Mesenchymal stem cell (in vitro differentiated cells and primary cell): ENCODE measurements around the gene TTC21A.

Source experiments
- DNase-seq: peaks from one replicate; pipeline ENCODE4 v3.0.0-alpha.2; 2013
- H2AFZ ChIP-seq: one replicate; pipeline ENCODE4 v1.6.1; 2013; ENCODE audit warnings: low read depth, mild to moderate bottlenecking, control low read depth, inconsistent platforms, low read length, moderate library complexity
- H2AK5ac ChIP-seq: 2 replicates; pipeline ENCODE4 v1.6.1; 2013; ENCODE audit warnings: low read length, moderate library complexity, mild to moderate bottlenecking, inconsistent platforms; ENCODE audit not compliant: severe bottlenecking
- H2BK120ac ChIP-seq: one replicate; pipeline ENCODE4 v1.6.1; 2013; ENCODE audit warnings: low read depth, mild to moderate bottlenecking, inconsistent platforms, low read length, moderate library complexity
- H2BK12ac ChIP-seq, 2 experiments: one replicate each; pipeline ENCODE4 v1.6.1; 2013; ENCODE audit warnings: inconsistent platforms in 2 of 2, low read length in 2 of 2, mild to moderate bottlenecking in 2 of 2, moderate library complexity in 2 of 2, control low read depth in 1 of 2
- H2BK15ac ChIP-seq: one replicate; pipeline ENCODE4 v1.6.1; 2013; ENCODE audit warnings: mild to moderate bottlenecking, low read depth, inconsistent platforms; ENCODE audit not compliant: poor library complexity, severe bottlenecking
- H2BK5ac ChIP-seq: 2 replicates; pipeline ENCODE4 v1.6.1; 2013; ENCODE audit warnings: low read depth, mild to moderate bottlenecking, low read length, control low read depth, inconsistent platforms; ENCODE audit not compliant: poor library complexity, severe bottlenecking
- H3K14ac ChIP-seq, 2 experiments: one replicate each; pipeline ENCODE4 v1.6.1; 2013; ENCODE audit warnings: inconsistent platforms in 2 of 2, low read length in 2 of 2, control low read depth in 1 of 2, mild to moderate bottlenecking in 1 of 2, moderate library complexity in 1 of 2
- H3K18ac ChIP-seq, 2 experiments: one replicate each; pipeline ENCODE4 v1.6.1; 2013; ENCODE audit warnings: inconsistent platforms in 2 of 2, low read length in 2 of 2, control low read depth in 1 of 2, low read depth in 1 of 2, mild to moderate bottlenecking in 1 of 2
- H3K23ac ChIP-seq, 2 experiments: one replicate each; pipeline ENCODE4 v1.6.1; 2013; ENCODE audit warnings: inconsistent platforms in 2 of 2, low read length in 2 of 2, mild to moderate bottlenecking in 2 of 2, moderate library complexity in 2 of 2, control low read depth in 1 of 2
- H3K27ac ChIP-seq: 2 replicates; pipeline ENCODE4 v1.5.1; 2013; ENCODE audit warnings: mild to moderate bottlenecking, moderate library complexity, low read length, control low read depth, inconsistent platforms; ENCODE audit not compliant: poor library complexity, severe bottlenecking
- H3K27me3 ChIP-seq, 2 experiments: 2 replicates each; pipeline versions ENCODE4 v1.6.1 to v1.7.0; 2013; ENCODE audit warnings: low read length in 2 of 2, mild to moderate bottlenecking in 2 of 2, moderate library complexity in 2 of 2, control low read depth in 1 of 2, inconsistent platforms in 1 of 2; ENCODE audit not compliant: control insufficient read depth in 1 of 2, insufficient read depth in 1 of 2
- H3K36me3 ChIP-seq, 2 experiments: 2 replicates each; pipeline versions ENCODE4 v1.6.1 to v1.7.0; 2013; ENCODE audit warnings: low read length in 2 of 2, control low read depth in 1 of 2, inconsistent platforms in 1 of 2, low read depth in 1 of 2, mild to moderate bottlenecking in 1 of 2; ENCODE audit not compliant: insufficient read depth in 2 of 2, control insufficient read depth in 1 of 2
- H3K4ac ChIP-seq, 2 experiments: one replicate each; pipeline ENCODE4 v1.6.1; 2013; ENCODE audit warnings: inconsistent platforms in 2 of 2, low read length in 2 of 2, mild to moderate bottlenecking in 2 of 2, moderate library complexity in 2 of 2, control low read depth in 1 of 2, low read depth in 1 of 2
- H3K4me1 ChIP-seq: 2 replicates; pipeline ENCODE4 v1.6.1; 2013; ENCODE audit warnings: low read depth, low read length, control low read depth; ENCODE audit not compliant: control insufficient read depth, insufficient read depth
- H3K4me2 ChIP-seq: 2 replicates; pipeline ENCODE4 v1.6.1; 2013; ENCODE audit warnings: low read length, mild to moderate bottlenecking, inconsistent platforms; ENCODE audit not compliant: poor library complexity, severe bottlenecking
- H3K4me3 ChIP-seq, 2 experiments: 2 replicates each; pipeline versions ENCODE4 v1.5.1 to v1.7.0; 2013; ENCODE audit warnings: low read length in 2 of 2, mild to moderate bottlenecking in 2 of 2, control low read depth in 1 of 2, low read depth in 1 of 2; ENCODE audit not compliant: insufficient read depth in 1 of 2
- H3K79me1 ChIP-seq: replicated peaks from 2 replicates; pipeline ENCODE4 v1.6.1; 2013; ENCODE audit warnings: mild to moderate bottlenecking, control low read depth, low read length, inconsistent platforms; ENCODE audit not compliant: poor library complexity, severe bottlenecking
- H3K9ac ChIP-seq: 2 replicates; pipeline ENCODE4 v1.7.0; 2013; ENCODE audit warnings: mild to moderate bottlenecking, low read length, moderate library complexity
- H3K9me3 ChIP-seq: 2 replicates; pipeline ENCODE4 v1.7.0; 2013; ENCODE audit warnings: mild to moderate bottlenecking, low read length; ENCODE audit not compliant: control insufficient read depth
- H4K8ac ChIP-seq: one replicate; pipeline ENCODE4 v1.6.1; 2013; ENCODE audit warnings: inconsistent platforms, mild to moderate bottlenecking, low read length, moderate library complexity
- H4K91ac ChIP-seq: one replicate; pipeline ENCODE4 v1.6.1; 2013; ENCODE audit warnings: mild to moderate bottlenecking, low read length, inconsistent platforms
- WGBS: methylation state at CpG from one replicate; pipeline ENCODE4 v1.1.7; 2013; ENCODE audit warnings: mixed read lengths; 5-methylcytosine and 5-hydroxymethylcytosine counted together

Gene TTC21A

GRCh38 chr3:39130693-39131265, 23.3 kb downstream of the TTC21A start:
- Histone ChIP-seq H3K23ac (no peak overlapping the region), H3K4me3 (no peak overlapping the region), H3K9me3 (no peaks in the 10 kb centered on the region), H3K9ac (no peak overlapping the region), H3K27ac (no peak overlapping the region), H3K4me1 (peaks cover 9% of the 10 kb centered on the region), H2AFZ (no peak overlapping the region), H2BK12ac (no peak overlapping the region), H3K36me3 (peaks cover 16 to 37% of the 10 kb centered on the region in 2 experiments), H3K4me2 (no peak overlapping the region), H3K18ac (no peak overlapping the region), H3K27me3 (no peaks in the 10 kb centered on the region), H4K8ac (no peak overlapping the region), H2AK5ac (no peak overlapping the region), H3K14ac (no peak overlapping the region), H3K79me1 (no peaks in the 10 kb centered on the region), H2BK5ac (no peak overlapping the region), H2BK120ac (no peak overlapping the region), H2BK15ac (no peak overlapping the region), H4K91ac (no peak overlapping the region), H3K4ac (no peak overlapping the region)
- 76% methylated on average over 3 of the region's 3 CpGs for WGBS
- no peak for DNase-seq

- H2BK15ac ChIP-seq, result no peak overlapping the region
- no peak overlapping the region for H2BK5ac ChIP-seq
- no peak overlapping the region for H3K23ac ChIP-seq
- H3K27me3 ChIP-seq, result no peaks in the 10 kb centered on the region
- H2BK120ac ChIP-seq, result no peak overlapping the region
- no peak overlapping the region for H3K4me2 ChIP-seq
- 91% methylated on average over 10 of the region's 11 CpGs for WGBS
- H3K27ac ChIP-seq, result no peak overlapping the region
- no peak overlapping the region for H4K8ac ChIP-seq
- H3K18ac ChIP-seq, result no peak overlapping the region
- no peak overlapping the region for H3K4me3 ChIP-seq
- no peak overlapping the region for H3K9ac ChIP-seq
- no peak for DNase-seq
- no peak overlapping the region for H3K14ac ChIP-seq
- H3K36me3 ChIP-seq, result peaks cover 25 to 44% of the 10 kb centered on the region in 2 experiments
- no peaks in the 10 kb centered on the region for H3K9me3 ChIP-seq
- H2BK12ac ChIP-seq, result no peak overlapping the region
- no peak overlapping the region for H2AFZ ChIP-seq
- H3K79me1 ChIP-seq, result peaks cover 2% of the 10 kb centered on the region
- no peak overlapping the region for H3K4ac ChIP-seq
- H2AK5ac ChIP-seq, result no peak overlapping the region
- no peak overlapping the region for H4K91ac ChIP-seq
- peaks cover 2% of the 10 kb centered on the region for H3K4me1 ChIP-seq
Measured at GRCh38 chr3:39132096-39133092, 24.9 kb downstream of the TTC21A start.

GRCh38 chr3:39133093-39133490, 25.6 kb downstream of the TTC21A start:
- H2AFZ ChIP-seq, result no peak overlapping the region
- H3K23ac ChIP-seq, result no peak overlapping the region
- no peak overlapping the region for H2AK5ac ChIP-seq
- H3K4ac ChIP-seq, result no peak overlapping the region
- no peak overlapping the region for H3K18ac ChIP-seq
- 100% methylated on average over 1 of the region's 1 CpG for WGBS
- no peak overlapping the region for H3K9ac ChIP-seq
- no peak overlapping the region for H4K8ac ChIP-seq
- no peaks in the 10 kb centered on the region for H3K27me3 ChIP-seq
- H3K9me3 ChIP-seq, result no peaks in the 10 kb centered on the region
- H2BK15ac ChIP-seq, result no peak overlapping the region
- H3K4me2 ChIP-seq, result no peak overlapping the region
- no peaks in the 10 kb centered on the region for H3K4me1 ChIP-seq
- no peak overlapping the region for H3K14ac ChIP-seq
- no peak overlapping the region for H2BK12ac ChIP-seq
- no peak for DNase-seq
- peaks cover 6% of the 10 kb centered on the region for H3K79me1 ChIP-seq
- H2BK120ac ChIP-seq, result no peak overlapping the region
- no peak overlapping the region for H4K91ac ChIP-seq
- H3K36me3 ChIP-seq, result peaks cover 30 to 51% of the 10 kb centered on the region in 2 experiments
- H3K4me3 ChIP-seq, result no peak overlapping the region
- no peak overlapping the region for H3K27ac ChIP-seq
- no peak overlapping the region for H2BK5ac ChIP-seq

- Histone ChIP-seq H2AFZ (no peak overlapping the region), H3K36me3 (peaks cover 36 to 52% of the 10 kb centered on the region in 2 experiments), H3K4me3 (no peak overlapping the region), H2BK120ac (no peak overlapping the region), H3K14ac (no peak overlapping the region), H3K4me1 (no peaks in the 10 kb centered on the region), H3K27ac (no peak overlapping the region), H3K4me2 (no peak overlapping the region), H3K27me3 (no peaks in the 10 kb centered on the region), H2BK12ac (no peak overlapping the region), H2BK5ac (no peak overlapping the region), H2AK5ac (no peak overlapping the region), H4K91ac (no peak overlapping the region), H4K8ac (no peak overlapping the region), H3K9ac (no peak overlapping the region), H2BK15ac (no peak overlapping the region), H3K4ac (no peak overlapping the region), H3K79me1 (peaks cover 11% of the 10 kb centered on the region), H3K18ac (no peak overlapping the region), H3K23ac (no peak overlapping the region), H3K9me3 (no peaks in the 10 kb centered on the region)
- WGBS, result 73% methylated on average over 6 of the region's 6 CpGs
- DNase-seq, result no peak
Measured at GRCh38 chr3:39133822-39134221, 26.3 kb downstream of the TTC21A start.
